A549 (cell line): Measurements from ENCODE around the gene CUX1.

Experiments used
- NR3C1 ChIP-seq: fragments of >200 bp; sonication (Bioruptor Twin); formaldehyde crosslinking; IDR thresholded peaks from 3 replicates; pipeline ENCODE4 v1.6.1; 2017
- TF ChIP-seq, protein P1 (sequence below): fragments of 450-650 bp; IDR thresholded peaks from 2 replicates; pipeline ENCODE4 v1.6.1; 2014; ENCODE audit warnings: antibody characterized with exemption

DNA sequence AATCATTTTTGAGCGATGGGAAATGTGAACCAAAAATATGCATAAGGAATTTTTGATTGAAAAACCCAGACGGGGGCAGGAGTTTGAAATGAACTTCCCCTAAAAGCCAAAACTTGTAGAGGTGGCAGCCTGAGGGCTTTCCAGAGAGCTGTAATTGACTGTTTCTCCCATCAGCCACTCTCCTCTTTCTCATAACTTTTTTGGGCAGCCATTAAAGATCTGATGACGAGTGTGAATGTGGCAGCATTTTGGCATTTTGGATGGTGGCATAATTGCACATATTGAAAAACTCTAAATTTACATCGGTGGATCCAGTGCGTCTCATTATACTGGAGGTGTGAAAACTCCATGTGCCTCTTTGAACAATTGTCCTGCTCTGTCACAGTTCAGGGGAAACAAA is 159.0 kb downstream of the CUX1 start:
- TF ChIP-seq, protein P1, sequence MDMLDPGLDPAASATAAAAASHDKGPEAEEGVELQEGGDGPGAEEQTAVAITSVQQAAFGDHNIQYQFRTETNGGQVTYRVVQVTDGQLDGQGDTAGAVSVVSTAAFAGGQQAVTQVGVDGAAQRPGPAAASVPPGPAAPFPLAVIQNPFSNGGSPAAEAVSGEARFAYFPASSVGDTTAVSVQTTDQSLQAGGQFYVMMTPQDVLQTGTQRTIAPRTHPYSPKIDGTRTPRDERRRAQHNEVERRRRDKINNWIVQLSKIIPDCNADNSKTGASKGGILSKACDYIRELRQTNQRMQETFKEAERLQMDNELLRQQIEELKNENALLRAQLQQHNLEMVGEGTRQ: no peak
- TF ChIP-seq NR3C1: no peak
